T-helper 9 cell (primary cell): ENCODE data around the gene UBTD2.
"Not testable (repeated sequence)": the region's sequence is repeated elsewhere in the genome, so short reads cannot be mapped to it uniquely, and the experiment has no call there.

Experiments used
- DNase-seq: peaks from one replicate; pipeline ENCODE4 v3.0.0-alpha.2; 2020

The UBTD2 gene

DNA sequence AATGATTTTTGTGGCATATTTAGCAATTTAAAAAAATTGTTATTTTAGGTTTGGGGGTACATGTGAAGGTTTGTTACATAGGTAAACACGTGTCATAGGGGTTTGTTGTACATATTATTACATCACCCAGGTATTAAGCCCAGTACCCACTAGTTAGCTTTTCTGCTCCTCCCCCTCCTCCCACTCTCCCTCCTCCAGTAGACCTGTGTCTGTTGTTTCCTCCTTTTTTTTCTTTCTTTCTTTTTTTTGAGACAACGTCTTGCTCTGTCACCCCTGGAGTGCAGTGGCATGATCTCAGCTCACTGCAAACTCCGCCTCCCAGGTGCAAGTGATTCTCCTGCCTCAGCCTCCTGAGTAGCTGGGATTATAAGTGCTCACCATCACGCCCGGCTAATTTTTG lies 8.3 kb upstream of the UBTD2 start:
- DNase-seq, result not testable (repeated sequence)

DNA sequence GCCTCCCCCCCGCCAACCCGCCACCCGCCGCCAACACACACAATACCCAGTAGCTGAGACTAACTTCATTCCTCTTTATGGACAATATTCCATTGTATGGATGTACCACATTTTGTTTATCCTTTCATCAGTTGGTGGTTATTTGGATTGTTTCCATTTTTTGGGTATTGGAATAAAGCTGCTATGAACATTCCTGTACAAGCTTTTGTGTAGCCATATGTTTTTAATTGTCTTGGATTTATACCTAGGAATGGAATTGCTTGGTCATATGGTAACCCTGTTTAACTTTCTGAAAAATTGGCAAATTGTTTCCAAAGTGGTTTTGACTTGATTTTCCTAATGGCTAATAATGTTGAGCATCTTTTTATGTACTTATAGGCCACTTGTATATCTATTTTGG lies 4.9 kb upstream of the UBTD2 start:
- no peak for DNase-seq

DNA sequence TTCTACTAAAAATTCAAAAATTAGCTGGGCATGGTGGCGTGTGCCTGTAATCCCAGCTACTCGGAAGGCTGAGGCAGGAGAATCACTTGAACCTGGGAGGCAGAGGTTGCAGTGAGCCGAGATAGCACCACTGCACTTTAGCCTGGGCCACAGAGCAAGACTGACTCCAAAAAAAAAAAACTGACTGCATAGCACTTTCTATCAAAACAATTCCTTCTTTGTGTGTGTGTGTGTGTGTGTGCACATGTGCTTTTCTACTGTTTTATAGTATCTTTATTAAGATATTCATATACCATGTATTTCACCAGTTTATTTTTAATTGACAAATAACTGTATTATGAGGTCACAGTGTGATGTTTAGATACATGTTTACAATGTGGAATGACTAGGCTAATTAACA lies 3.6 kb upstream of the UBTD2 start:
- DNase-seq, result not testable (repeated sequence)

DNA sequence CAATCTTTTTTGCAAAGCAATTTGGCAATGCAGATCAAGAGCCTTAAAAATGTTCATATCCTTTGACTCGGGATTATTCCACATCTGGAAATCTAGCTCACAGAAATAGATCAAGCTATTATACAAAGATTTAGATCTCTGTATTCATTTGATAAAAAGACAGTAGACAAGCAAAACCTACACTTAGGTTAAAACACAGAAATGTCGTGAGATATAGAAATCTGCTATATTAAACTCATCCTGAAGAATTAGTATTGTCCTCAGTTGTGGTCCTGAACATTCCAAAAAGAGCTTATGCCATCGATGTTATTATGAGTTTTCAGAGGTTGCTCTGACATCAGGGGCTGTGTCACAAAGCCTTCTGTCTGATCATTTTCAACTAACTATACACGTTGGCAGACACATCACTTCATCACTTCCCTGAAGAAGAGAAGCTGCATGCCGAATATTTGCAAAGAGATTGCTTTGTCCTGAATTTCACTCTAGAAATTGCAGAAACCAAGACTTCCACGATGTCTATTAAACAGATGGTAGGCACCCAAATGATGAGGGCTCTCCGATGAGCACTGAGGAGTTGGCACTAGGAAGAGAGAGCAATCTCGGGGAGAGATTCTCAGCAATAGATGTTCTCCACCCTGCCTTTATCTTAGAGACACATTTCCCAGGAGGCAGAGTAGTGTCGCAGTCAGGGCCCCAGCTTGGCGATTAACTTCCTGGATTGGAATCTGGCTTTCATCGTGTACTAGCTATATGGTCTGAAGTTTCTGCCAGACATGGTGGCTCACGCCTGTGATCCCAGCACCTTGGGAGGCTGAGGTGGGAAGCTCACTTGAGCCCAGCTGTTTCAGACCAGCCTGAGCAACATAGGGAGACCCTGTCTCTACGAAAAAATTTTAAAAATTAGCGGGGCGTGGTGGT lies 1.9 kb upstream of the UBTD2 start:
- no peak for DNase-seq

DNA sequence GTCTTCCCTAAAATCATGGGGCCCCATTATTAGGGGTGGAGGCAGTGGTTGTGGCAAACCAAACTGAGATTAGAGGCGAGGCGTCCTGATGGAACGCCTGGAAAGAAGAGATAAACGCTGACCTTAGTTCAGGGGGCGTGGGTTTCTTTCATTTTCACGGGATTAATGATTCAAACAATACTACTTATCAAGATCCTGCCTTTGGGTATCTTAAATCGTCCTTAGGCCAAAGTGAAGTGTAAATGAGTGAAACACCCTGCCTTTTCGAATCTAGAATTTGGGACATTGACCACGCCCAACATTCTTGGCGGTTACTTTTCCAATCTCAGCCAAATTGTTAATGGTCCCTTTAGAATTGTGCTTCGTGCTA lies 1.0 kb upstream of the UBTD2 start:
- no peak for DNase-seq

- DNase-seq, result peak; percentile 64
Measured at GRCh38 chr5:172283862-172284610, 472 bp upstream of the UBTD2 start.

DNA sequence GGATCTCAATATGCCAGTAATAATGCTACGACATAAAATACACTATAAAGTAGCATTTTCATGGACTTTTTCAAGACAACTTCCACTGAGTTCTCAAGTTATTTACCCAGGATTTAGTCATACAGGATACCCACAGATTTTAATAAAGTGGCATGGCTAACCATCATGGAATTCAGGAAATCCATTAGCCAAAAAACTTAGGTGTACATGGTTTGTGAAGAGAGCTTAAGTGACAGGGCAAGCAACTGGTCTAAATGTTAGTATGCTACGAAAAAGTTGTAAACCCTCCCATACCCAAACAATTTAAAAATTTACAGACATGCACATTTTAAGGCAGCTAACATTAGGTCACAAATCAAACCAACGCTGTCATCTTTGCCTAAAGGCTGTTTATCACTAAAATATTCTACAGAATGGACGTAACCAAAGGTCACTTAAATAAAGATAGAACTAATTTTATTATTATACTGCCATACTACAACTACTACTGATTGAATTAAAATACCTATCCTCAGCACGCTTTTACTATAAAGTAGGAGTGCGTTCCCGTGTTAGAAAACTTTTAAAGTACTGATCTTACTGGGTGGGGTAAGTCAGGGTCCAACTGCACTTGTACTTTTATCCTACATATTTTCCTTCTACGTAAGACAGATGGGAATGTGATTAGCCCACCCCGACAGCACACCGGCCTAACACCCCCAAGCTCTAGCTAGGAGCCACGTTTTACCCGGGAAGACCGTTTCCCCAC lies 1.1 kb downstream of the UBTD2 start:
- DNase-seq, result no peak

- DNase-seq, result no peak
Measured at GRCh38 chr5:172281346-172281745, 2.2 kb downstream of the UBTD2 start.

DNA sequence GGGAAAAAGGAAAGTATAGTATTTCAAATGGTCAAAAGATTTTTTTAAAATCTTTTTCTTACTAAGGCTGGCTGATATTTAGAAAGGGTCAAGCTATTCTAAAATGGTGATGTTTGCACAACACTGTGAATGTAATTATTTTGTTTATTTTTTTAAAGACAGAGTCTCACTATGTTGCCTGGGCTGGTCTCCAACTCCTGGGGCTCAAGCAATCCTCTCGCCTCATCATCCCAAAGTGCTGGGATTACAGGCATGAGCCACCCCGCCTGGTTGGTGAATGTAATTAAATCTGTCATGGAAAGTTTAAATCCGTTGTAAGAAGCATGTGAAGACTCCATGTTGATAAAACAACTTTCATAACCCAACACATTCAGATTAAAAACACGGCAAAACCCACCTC lies 2.6 kb downstream of the UBTD2 start:
- DNase-seq, result no peak

DNA sequence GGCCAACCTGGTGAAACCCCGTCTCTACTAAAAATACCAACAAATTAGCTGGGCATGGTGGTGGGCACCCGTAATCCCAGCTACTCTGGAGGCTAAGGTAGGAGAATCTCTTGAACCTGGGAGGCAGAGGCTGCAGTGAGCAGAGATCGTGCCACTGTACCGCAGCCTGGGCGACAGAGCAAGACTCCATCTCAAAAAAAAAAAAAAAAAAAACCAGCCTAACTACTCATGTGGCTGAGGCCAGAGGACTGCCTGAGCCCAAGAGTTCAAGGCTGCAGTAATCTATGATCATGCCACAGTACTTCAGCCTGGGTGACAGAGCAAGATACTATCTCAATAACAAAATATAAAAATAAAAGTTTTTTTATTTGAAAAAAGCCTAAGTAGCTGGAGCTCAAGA lies 3.2 kb downstream of the UBTD2 start:
- DNase-seq, result no peak

GRCh38 chr5:172278356-172278755 lies 5.2 kb downstream of the UBTD2 start:
- DNase-seq, result no peak

DNA sequence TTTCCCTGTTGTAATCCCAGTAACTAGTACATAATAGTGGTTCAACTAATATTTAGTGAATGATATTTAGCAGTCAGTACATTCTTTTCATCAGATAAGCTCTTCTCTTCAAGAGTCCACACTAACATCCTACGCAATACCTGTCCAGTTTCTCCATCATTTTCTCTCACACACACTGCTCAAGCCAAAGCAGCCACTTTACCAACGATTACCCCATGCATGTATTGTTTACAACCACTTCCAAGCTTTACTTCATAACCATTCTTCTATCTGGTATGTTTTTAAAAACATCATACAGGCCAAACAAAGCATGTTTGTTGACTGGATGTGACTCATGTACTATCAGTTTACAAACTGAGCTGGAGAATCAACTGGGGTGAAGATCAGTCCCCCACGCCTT lies 7.3 kb downstream of the UBTD2 start:
- no peak for DNase-seq

- peak; percentile 29 for DNase-seq
Measured at GRCh38 chr5:172274951-172275753, 8.4 kb downstream of the UBTD2 start.

DNA sequence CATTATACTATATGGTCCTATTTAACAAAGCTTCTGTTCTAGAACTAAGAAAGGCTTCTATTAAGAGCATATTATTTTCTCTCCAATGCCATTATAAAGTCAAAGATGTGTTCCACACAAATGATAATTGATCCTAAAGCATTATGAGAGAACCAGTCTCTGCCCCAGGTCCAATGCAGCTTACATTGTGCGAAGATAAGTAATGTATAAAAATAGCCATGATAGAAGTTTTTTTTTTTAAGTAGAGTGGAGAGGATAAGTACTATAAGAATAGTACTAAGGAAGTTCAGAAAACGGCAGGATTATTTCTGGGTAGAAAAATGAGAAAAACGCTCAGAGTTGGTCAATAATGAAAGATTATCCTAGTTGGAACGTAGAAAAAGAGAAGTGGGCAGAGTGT lies 15.6 kb downstream of the UBTD2 start:
- no peak for DNase-seq

- DNase-seq, result no peak
Measured at GRCh38 chr5:172266676-172267092, 16.9 kb downstream of the UBTD2 start.

DNA sequence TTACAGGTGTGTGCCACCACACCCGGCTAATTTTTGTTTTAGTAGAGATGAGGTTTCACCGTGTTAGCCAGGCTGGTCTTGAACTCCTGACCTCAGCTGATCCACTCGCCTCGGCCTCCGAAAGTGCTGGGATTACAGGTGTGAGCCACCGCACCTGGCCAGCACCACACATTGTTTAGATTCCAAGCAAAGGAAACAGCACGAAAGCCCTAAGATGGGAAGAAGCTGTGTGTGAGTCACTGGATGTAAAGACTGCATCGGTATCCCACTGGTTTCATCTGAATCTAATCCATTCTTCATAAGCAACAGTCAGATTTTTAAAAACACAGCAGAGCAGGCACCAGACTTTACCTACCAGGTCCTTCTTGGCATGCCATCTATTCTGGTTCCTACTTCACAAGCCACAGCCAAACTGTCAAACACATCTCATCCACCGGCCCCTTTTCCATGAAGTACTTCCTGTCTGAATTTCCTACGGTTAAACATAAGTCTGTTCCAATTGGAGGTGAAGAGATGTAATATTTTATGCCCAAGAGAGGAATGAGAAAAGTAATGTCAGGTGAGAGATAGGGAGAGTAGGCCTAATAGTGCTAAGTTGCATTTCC lies 17.4 kb downstream of the UBTD2 start:
- no peak for DNase-seq

DNA sequence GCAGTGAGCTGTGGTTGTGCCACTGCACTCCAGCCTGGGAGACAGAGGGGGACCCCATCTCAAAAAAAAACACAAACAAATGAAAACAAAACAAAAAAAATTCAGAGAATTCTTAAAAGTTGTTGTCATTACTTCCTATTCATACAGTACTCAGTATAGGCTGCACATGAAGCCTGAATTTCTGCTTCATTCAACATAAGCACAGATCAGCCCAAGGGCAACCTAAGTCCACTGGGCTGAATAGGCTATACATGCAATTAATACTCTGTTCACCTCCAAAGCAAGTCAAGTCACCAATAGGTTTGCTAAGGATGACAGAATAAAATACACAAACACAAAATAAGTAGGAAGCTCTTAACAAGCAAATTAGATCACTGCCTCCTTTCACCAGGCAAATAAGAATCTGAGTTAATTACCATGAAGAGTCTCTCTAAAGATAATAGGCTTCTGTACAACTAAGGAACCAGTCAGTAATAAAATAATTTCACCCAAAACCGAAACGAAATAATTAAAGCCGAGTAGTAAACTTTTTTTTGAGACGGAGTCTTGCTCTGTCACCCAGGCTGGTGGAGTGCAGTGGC lies 18.7 kb downstream of the UBTD2 start:
- DNase-seq, result no peak

GRCh38 chr5:172255444-172255843 lies 28.1 kb downstream of the UBTD2 start:
- no peak for DNase-seq

DNA sequence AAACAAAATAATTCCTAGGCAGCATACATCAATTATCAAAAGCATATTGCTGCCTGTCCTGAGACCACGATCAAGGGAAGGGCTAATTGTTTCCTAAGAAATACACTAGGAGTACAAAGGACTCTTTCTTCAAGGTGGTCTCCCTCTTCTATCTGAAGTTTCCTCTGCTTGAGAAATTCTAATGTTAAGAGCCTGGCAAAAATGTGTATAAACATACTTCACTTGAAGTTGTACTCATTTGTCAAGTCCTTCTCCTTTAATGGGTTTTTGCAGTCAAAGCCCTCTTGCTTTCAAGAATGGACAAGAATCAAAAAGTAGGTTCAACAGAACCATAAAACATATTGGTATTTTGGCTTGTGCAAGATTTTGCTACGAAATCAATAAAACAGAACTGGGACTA lies 31.1 kb downstream of the UBTD2 start:
- DNase-seq, result no peak

GRCh38 chr5:172251419-172251818 lies 32.1 kb downstream of the UBTD2 start:
- no peak for DNase-seq

GRCh38 chr5:172248637-172249036 lies 34.9 kb downstream of the UBTD2 start:
- DNase-seq, result no peak

DNA sequence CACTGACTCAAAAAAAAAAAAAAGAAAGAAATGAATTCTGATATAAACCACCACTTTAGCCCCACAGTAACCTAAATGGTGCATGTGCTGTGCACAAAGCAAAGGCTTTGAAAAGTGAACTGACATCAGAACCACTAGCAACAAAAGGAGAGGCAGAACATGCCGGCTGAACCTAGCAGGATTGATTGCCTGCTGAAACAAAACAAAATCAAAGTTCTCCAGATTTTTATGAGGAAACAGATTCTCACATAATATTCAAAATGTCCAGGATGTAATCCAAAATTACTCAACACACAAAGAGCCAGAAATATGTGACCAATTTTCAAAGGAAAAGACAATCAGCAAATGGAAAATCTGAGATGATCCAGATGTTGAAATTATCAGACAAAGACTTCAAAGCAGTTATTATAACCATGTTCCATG lies 37.9 kb downstream of the UBTD2 start:
- DNase-seq, result no peak
